Activated B cell treated with CpG ODN at 0.5 μM for 24 hours (primary cell): Measurements from ENCODE around the gene B3GAT1. TPM values are rescaled to one million over a fixed set of nuclear protein-coding genes. Genes with fewer than 3 reads are reported as not detected.

Experiments
- ATAC-seq: fragments of 200-7000 bp; cut with Tn5 transposase; one replicate; pipeline ENCODE4 v1.10.0; 2021; ENCODE audit warnings: low read depth, mild to moderate bottlenecking, moderate library complexity
- CTCF ChIA-PET: fragments of 350-600 bp; sonication (Branson Sonifier 250); formaldehyde crosslinking; loops from one replicate; lab custom pipeline; 2021; ENCODE audit warnings: antibody characterized with exemption; lab: Charles Lee
- POLR2A ChIA-PET: fragments of 350-600 bp; sonication (Branson Sonifier 250); formaldehyde crosslinking; loops from one replicate; lab custom pipeline; 2021; ENCODE audit warnings: antibody characterized with exemption; lab: Charles Lee
- DNase-seq: peaks from one replicate; pipeline ENCODE4 v3.0.0; 2022
- H3K27ac Mint-ChIP-seq: one replicate; pipeline ENCODE4 v1.8.0; 2020; ENCODE audit warnings: mixed read lengths
- H3K27me3 Mint-ChIP-seq: one replicate; pipeline ENCODE4 v1.8.0; 2021; ENCODE audit warnings: mixed read lengths
- H3K36me3 Mint-ChIP-seq: one replicate; pipeline ENCODE4 v1.8.0; 2021; ENCODE audit warnings: low read depth, mixed read lengths
- H3K4me1 Mint-ChIP-seq: one replicate; pipeline ENCODE4 v1.8.0; 2021; ENCODE audit warnings: mixed read lengths
- H3K4me3 Mint-ChIP-seq: one replicate; pipeline ENCODE4 v1.8.0; 2020; ENCODE audit warnings: mild to moderate bottlenecking, mixed read lengths
- H3K9me3 Mint-ChIP-seq: one replicate; pipeline ENCODE4 v1.8.0; 2020; ENCODE audit warnings: mixed read lengths
- CTCF ChIP-seq: fragments of 200-600 bp; IDR thresholded peaks from one replicate; pipeline ENCODE4 v1.8.0; 2022; ENCODE audit warnings: antibody characterized with exemption, mild to moderate bottlenecking
- intact Hi-C: fragments of 100-400 bp; cut with micrococcal nuclease; formaldehyde crosslinking; loops from one replicate; pipeline ENCODE4 v1.15.1; 2024
- total RNA-seq: library from RNA; stranded (reverse); gene quantifications from 2 replicates; pipeline ENCODE4 v1.2.3, GENCODE V29; 2022

The B3GAT1 gene
- total RNA-seq, 1 donor from 2014 or later, result not detected

- POLR2A ChIA-PET, result no interaction called here
- Mint-ChIP-seq H3K4me3 (no peak overlapping the region), H3K4me1 (no peaks in the 10 kb centered on the region), H3K9me3 (no peaks in the 10 kb centered on the region), H3K27me3 (peaks cover 2% of the 10 kb centered on the region), H3K36me3 (no peaks in the 10 kb centered on the region), H3K27ac (no peak overlapping the region)
- CTCF ChIA-PET, result no interaction called here
- ATAC-seq, result no peak
- intact Hi-C loops, result no loop called here
- no peak for DNase-seq
- TF ChIP-seq CTCF, result no peak
Observed at GRCh38 chr11:134425816-134426536, 13.9 kb upstream of the B3GAT1 start.

GRCh38 chr11:134425413-134425812, 13.4 kb upstream of the B3GAT1 start:
- no peaks in the 10 kb centered on the region for H3K36me3 Mint-ChIP-seq
- intact Hi-C loops, result no loop called here
- no peak for TF ChIP-seq CTCF
- H3K27ac Mint-ChIP-seq, result no peak overlapping the region
- no peaks in the 10 kb centered on the region for H3K9me3 Mint-ChIP-seq
- POLR2A ChIA-PET, result no interaction called here
- CTCF ChIA-PET, result no interaction called here
- ATAC-seq, result no peak
- H3K4me3 Mint-ChIP-seq, result no peak overlapping the region
- no peak for DNase-seq
- peaks cover 2% of the 10 kb centered on the region for H3K27me3 Mint-ChIP-seq
- H3K4me1 Mint-ChIP-seq, result no peaks in the 10 kb centered on the region

GRCh38 chr11:134423106-134423505, 11.1 kb upstream of the B3GAT1 start:
- Mint-ChIP-seq H3K4me1 (no peaks in the 10 kb centered on the region), H3K27ac (no peak overlapping the region), H3K36me3 (no peaks in the 10 kb centered on the region), H3K4me3 (no peak overlapping the region), H3K9me3 (no peaks in the 10 kb centered on the region), H3K27me3 (peaks cover 3% of the 10 kb centered on the region)
- DNase-seq, result no peak
- no peak for ATAC-seq
- CTCF ChIA-PET, result no interaction called here
- TF ChIP-seq CTCF, result no peak
- POLR2A ChIA-PET, result no interaction called here
- intact Hi-C loops, result no loop called here

GRCh38 chr11:134417871-134418840, 6.1 kb upstream of the B3GAT1 start:
- intact Hi-C loops, result no loop called here
- DNase-seq (no peak), ATAC-seq (no peak)
- CTCF ChIA-PET, result no interaction called here
- Mint-ChIP-seq H3K36me3 (no peaks in the 10 kb centered on the region), H3K4me3 (no peak overlapping the region), H3K9me3 (no peaks in the 10 kb centered on the region), H3K4me1 (peaks cover 12% of the 10 kb centered on the region), H3K27ac (no peak overlapping the region), H3K27me3 (peaks cover 32% of the 10 kb centered on the region)
- POLR2A ChIA-PET, result no interaction called here
- no peak for TF ChIP-seq CTCF

- intact Hi-C loops, result no loop called here
- DNase-seq, result no peak
- POLR2A ChIA-PET, result no interaction called here
- no peak for TF ChIP-seq CTCF
- no peak for ATAC-seq
- Mint-ChIP-seq H3K36me3 (no peaks in the 10 kb centered on the region), H3K27me3 (peaks cover 35% of the 10 kb centered on the region), H3K4me1 (peaks cover 14% of the 10 kb centered on the region), H3K9me3 (no peaks in the 10 kb centered on the region), H3K4me3 (no peak overlapping the region), H3K27ac (no peak overlapping the region)
- CTCF ChIA-PET, result no interaction called here
Observed at GRCh38 chr11:134416726-134417125, 4.7 kb upstream of the B3GAT1 start.
